GM19035 (cell line): ENCODE measurements around the gene MATK.

ENCODE experiments used
- ATAC-seq: cut with Tn5 transposase; IDR thresholded peaks from one replicate; pipeline ENCODE4 v1.9.1; 2021; ENCODE audit not compliant: unreplicated experiment

MATK gene, protein sequence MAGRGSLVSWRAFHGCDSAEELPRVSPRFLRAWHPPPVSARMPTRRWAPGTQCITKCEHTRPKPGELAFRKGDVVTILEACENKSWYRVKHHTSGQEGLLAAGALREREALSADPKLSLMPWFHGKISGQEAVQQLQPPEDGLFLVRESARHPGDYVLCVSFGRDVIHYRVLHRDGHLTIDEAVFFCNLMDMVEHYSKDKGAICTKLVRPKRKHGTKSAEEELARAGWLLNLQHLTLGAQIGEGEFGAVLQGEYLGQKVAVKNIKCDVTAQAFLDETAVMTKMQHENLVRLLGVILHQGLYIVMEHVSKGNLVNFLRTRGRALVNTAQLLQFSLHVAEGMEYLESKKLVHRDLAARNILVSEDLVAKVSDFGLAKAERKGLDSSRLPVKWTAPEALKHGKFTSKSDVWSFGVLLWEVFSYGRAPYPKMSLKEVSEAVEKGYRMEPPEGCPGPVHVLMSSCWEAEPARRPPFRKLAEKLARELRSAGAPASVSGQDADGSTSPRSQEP

DNA sequence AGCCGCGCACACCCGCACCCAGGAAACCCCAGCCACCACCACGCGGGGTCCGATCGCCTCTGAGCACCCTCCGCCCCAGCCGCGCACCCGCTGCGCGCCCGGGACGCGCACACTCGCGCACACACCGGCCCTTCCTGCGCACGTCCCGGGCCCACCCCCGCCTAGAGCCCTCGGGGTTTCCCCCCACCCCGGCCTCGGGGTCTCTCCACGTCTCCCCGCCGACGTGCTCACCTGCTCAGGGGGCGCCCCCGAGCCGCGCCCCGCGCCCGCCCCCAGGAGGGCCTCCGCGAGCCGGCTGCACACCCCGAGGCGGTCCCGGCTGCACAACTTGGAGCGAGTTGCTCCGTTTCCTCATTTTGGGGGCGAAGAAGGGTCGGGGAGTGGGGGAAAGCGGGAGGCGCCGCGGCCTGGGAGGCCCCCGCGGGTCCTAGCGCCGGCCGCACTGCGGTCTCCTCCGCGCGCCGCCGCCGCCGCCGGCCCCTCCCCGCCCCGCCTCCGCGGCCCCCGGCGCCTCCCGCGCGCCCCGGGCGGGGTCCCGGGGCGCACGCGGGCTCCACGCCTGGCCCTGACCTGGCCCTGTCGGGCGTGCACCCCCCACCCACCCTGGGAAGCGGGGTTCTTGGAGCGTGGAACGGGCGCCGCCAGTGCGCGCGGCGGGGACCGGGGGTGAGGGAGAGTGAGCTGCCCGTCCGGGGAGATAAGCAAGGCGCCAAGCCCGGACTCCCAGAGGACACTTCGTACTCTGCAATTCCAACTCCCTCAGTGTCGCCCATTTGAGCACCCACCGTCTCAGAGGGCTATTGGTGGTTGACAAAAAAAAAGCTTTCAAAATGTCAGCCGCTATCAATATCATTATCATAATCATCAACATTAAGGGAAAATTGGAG is at the start of gene MATK:
MATK (minus strand) TSS at position 444 of the 887 bp plus-strand sequence. CDS start 1,246 bp downstream, outside the sequence.
- no peak for ATAC-seq

DNA sequence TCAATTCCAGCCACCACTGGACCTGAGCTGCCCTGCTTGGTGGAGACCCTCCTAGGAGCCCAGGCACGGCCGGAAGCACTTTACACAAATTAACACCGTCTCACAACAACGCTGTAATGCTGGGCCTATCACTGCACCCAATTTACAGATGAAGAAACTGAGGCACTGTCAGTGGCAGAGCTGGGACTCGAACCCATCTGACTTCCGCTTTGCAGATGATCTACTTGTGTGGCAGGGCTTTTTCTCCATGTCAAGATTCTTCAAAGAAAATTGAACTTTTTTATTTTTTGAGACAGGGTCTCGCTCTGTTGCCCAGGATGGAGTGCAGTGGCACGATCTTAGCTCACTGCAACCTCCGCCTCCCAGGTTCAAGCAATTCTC is 48.9 kb upstream of the MATK start:
- ATAC-seq = no peak

DNA sequence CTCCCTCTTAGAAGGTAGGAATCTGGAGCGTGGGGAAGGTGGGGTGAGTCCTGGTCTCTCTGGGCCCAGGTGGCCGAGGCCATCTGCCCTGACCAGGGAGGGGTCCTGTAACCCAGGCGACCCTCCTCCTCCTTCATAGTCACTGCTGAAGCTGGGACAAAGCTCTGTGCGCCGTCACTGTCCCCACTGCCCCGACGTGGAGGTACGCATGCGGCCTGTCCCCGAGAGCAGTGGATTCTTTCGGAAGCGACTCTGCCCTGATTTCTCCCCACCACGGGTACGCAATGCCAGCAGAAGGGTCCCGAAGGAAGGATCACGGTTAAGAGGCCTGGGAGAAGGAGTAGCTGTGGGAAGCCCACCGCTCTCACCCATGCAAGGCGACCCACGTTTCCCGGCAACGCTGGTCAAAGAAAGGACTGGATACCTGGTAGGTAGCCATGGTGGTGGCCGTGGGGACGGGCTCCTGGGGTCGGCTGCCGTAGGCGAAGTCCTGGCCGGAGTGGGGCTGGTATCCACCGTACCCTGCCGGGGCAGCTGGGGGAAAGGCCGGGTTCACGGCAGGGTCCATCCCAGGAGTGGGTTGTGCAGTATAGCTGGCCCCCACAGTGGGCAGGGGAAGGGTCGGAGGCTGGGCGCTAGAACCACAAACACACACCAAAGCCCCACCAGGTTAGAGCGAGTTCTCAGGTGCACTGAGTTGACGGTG is 48.3 kb upstream of the MATK start:
- ATAC-seq = no peak

DNA sequence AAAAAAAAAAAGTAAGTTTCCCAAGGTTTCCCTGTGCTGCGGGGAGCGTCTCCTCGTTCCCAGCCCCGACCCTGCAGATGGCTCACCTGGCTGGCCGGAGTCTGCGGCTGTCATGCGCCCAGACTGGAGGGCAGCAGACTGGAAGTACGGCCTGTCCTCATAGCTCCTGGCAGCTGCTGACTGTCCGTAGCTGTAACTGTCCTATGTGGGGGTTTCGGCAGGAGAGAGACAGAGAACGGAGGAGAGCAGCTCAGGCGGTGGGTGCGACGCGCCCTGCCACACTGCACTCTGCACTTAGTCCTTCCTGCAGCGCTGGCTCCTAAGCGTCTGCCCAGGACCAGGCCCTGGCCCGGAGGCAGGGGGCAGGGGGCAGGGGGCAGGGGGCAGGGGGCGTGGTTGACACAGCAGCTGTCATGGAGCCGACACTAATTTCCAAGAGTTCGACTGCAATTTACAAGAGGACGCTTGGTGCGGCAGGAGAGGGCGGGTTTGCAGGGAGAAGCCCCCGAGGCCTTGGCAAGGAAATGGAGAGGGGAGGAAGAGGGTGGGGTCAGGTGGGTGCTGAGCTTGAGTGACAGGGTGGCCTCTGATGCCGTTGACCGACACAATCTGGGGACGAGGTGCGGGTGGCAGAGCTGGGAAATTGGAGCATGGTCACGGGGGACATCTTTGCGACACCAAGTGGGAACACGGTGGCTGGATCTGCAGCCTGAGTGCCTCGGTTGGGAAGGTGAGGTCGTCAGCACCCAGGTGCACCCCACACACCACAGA is 47.6 kb upstream of the MATK start:
- ATAC-seq = no peak

DNA sequence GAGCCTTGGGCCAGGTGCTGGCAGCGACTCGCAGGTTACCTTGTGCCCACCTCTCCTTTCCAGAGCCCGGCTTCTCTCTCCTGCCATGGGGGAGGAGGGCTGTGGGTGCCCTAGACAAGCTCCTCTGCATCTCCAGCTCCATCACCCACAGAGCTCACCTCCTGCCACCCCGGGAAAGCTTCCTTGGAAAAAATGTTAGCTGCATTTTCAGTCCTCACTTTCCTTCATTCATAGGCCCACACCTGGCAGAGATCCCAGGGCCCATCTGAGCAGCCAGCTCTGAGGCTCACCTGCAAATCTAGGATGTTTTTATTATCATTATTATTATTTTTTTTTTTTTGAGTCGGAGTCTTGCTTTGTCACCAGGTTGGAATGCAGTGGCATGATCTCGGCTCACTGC is 45.8 kb upstream of the MATK start:
- ATAC-seq = no peak

DNA sequence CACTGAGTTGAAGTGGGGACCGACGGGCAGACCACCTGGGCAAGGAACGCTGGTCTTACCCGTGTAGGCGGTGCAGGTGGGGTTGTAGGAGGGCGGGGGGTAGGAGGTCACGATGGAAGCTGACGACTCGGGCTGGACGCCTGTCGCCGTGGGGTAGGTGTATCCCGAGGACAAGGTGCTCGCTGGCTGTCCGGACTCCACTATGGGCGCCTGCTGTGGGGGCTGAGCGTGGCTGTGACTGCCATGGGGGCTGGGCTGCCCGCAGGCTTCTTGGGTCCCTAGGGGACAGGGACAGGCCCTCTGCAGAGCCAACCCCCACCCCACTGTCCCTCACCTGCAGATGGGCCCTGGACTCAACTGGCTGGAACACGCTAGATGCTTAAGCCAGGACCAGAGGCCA is 45.4 kb upstream of the MATK start:
- ATAC-seq = no peak

DNA sequence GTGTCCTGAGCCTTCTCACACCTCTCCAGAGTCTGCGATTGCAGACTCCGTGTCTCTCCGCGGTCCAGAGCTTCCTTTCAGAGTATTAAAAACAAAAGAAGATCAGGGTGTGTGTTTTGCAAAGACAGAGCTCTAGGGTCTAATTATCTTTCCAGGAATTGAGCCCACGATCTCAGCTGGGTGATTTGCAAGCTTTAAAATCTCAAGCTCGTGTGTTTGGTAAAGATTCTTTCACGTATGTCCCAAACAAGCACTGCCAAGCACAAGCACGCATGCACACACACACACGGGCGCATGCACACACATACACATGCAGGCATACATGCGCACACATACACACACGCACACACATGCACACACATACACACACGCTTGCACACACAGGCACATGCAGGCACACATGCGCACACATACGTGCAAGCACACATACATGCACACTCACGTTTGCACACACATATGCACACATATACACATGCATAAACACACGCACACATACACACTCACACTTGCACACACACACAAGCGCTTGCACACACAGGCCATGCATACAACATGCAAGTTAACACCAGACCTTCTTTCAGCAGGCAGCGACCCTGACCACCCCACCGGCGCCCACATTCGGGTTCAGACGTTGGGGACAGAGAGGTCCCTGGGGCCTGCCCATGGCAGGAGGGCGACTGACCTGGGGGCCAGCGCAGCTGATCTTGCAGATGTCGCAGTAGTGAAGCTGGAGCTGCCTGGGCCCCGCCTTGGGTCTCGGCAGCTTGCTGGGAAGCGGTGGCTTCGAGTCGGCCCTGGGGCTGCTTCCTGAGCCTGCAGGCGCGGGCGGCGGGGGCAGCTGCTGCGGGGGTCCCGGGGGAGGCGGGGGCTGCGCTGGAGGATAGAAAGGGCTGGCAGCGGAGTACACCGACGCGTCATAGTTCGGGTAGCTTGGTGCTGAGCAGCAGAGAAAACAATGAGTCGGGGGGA is 44.7 kb upstream of the MATK start:
- ATAC-seq = no peak

DNA sequence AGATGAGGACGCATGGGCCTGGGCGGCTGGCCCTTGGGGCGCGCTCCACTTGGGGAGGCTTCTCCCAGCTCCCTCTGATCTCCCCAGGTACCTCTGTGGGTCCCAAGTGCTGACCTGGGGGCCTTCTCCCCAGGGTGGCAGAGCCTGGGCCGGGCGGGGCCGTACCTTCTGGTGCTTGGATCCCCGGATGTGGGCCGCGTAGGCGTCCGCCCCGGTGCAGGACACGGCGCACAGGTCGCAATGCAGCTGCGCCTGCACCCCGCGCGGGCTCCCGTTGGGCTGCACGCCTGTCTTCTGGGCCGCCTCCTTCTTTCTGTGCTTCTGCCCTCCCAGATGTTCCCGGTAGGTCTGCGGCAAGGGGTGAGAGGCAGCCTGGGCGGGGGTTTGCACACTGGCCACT is 41.1 kb upstream of the MATK start:
- no peak for ATAC-seq

DNA sequence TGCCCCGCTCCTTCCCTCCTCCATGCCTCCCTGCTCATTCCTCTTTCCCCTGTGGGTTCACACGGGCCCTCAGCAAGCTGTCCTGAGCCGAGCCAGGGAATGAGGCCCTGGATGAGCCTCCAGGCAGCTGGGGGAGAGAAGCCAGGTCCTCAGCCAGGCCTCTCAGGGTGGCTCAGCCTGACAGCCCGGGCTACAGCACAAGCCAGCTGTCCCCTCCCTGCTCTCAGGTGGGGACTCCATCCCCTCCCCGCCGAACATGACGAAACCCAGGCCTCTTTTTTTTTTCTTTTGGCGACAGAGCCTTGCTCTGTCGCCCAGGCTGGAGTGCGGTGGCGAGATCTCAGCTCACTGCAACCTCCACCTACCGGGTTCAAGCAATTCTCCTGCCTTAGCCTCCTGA is 40.0 kb upstream of the MATK start:
- no peak for ATAC-seq

DNA sequence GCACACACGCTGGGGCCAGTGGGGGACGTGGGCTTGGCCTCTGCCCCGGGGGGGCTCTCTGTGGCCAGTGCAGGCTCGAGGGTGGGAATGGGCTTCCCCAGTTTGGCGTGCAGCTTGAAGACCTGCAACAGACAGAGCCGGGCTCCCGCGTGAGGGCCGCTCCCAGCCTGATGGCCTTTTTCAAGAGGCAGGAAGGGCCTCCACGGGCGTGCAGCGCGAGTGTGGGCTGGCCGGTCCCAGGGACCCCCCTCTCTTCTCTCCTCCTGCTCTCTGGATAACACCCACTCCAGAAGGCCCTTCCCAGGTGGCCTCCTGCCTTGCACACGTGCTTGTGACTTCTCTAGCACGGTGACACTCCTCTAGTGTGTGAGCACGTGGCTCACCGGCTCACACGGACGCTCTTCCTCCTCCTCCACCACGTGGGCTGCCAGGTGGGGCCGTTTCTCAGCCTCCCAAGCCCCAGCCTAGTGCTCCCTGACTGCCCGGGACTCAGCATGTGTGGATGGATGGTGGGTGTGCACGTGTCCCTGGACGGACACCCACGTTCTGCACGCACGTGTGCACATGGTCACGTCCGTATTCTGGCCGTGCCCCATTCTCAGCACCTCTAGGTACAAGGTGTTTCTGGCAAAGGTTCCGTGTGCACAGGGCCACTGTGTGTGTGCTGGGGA is 39.2 kb upstream of the MATK start:
- no peak for ATAC-seq

DNA sequence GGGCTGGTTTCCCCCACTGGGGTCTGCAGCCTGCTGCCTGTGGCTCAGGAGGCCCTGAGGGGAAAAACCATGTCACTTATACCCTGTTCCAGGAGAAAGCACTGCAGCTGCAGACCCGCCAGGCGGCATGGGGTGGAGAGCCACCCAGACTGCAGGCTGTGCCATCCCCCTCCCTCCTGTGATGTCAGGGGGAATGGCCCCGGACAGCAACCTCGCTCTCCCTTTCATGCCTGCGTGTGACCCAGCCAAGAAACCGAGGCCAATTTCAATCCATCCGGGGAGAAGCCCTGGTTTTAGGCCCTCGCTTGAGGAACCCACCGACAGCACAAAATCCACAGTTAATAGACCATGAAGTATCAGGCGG is 37.2 kb upstream of the MATK start:
- no peak for ATAC-seq

DNA sequence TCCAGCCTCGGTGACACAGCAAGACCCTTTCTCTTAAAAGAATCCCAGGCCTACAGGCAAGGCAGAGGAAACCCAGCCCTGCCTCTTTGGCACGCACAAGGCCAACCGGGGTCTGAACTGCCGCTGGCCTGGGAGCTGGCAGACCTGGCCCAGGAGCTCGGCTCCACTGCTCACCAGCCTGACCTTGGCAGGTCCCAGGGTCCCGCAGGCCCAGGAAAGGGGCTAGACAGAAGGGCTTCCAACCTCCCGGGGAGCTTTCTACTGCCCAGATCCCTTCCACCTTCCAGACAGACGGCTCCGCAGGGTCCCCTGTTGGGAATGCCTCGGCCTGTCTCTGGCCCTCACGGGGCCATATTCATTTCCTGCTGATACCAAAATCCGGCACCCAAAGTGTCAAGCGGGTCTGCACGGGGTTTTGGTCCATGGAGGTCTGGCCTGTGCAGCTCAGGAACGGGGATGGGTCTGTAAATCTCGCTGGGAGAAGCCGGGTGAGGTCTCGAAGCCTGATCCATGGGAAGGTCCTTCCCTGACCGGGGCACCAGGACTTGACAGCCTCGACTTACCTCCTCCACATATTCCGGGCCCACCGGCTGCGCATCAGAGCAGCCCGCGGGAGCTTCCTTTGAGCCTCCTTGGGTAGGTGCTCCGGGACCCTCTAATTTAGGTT is 36.6 kb upstream of the MATK start:
- ATAC-seq = no peak

DNA sequence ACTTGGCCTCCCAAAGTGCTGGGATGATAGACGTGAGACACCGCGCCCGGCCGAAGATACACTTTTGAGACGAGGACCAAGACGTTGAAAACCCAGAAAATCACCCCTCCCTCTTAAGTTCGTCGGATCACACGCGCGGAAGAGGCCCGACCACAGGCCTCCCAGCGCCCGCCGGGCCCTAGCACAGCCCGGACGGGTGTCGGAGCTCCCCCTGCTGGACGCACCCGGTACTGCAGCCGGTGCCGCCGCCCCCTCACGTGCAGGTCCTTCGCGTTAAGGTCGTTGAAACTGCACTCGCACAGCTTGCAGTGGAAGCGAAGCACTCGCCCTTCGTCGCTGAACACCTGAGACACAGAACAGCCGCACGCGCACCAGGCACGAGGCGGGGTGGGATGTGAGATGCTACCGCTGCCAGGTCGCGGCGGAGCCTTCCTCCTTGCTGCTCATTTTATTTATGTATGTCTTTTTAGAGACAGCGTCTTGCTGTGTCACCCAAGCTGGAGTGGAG is 35.7 kb upstream of the MATK start:
- no peak for ATAC-seq

DNA sequence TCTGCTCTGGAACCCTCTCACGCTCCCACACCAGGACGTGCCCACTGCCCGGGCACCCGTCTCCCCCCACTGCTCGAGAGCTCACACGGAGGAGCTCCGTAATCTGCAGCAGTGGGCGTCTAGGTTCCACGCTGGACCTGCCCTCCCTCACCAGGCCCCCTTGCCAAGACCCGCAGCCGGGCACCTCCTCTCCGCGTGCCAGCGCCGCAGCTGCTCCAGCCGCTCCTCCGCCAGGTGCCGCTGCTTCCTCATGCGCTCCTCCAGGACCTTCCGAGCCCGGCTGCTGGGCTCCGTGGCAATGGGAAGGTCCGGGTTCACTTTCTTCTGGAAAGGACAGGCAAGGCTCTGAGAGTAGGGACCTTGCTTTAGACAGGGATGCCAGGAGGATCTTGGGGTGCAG is 35.0 kb upstream of the MATK start:
- no peak for ATAC-seq

DNA sequence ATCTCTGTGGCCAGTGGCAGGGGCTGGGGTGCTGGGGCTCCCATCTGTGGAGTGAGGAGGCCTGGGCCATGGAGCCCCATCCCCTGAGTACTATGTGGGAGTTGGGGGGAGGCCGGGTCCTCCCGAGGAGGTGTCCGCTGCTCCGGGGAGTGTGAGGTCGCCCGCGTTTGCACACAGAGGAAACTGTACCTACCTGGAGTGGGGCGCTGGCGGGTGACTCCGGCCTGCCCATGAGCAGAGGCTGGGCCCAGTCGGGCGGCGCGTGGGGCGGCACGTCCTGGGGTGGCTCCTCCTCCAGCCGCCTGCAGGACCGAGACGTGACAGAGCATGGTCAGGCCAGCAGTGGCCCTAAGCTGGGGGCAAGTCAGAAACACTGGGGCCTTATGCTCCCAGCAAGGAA is 33.8 kb upstream of the MATK start:
- ATAC-seq = no peak

DNA sequence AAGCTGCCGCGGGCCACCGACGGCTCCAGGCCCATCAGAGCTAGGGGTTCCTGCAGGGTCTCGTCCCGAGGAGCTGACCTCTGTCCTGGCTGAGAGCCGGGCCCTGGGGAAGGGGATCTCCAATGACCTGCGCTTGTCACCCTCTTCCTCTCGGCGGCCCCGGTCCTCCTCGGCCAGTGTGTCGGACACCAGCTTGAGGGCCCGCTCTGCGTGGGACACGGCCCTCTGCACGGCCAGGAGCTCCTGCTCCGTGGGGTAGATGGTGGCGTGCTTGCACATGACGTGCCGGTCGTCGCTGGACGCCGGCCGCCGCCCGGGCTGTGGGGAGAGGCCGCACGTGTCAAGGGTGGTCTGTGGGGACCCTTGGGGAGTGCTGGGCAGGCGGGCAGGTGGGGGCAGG is 32.7 kb upstream of the MATK start:
- ATAC-seq = no peak

DNA sequence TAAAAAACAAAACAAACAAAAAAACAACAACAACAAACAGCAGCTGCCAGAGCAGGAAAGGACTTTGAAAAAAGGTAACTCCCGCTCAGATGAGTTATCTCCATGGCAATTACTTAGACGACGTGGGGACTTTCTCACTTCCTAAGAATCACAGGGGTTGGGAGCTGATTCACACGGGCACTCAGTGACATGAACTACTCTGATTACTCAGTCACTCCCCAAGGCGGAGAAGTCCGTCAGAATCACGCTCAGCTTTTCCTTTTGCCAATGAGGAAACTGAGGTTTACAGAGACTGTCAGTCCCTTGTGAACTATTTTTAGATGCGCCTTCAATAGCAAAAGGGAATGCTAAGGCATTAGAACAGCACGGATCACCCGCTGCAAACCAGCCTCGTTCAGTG is 32.3 kb upstream of the MATK start:
- ATAC-seq = no peak

DNA sequence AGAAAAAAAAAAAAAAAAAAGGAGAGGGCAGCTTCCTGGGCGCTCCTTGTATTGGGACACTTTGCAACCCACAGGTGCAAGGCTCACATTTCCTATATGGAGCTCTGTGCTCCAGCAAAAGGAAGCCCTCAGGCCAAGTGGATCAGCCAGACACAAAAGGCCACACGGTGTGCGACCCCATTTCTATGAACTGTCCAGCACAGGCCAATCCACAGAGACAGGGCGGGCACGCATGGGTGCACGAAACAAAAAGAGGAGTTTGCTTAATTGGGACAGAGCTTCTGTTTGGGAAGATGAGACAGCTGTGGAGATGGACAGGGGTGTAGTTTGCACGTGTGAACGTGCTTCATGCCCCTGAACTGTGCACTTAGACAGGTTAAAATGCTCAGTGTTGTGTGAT is 31.6 kb upstream of the MATK start:
- no peak for ATAC-seq
